ENCODE measurements around the gene BRINP3. TPM values are rescaled to one million over a fixed set of nuclear protein-coding genes. Genes with fewer than 3 reads are reported as not detected.

The BRINP3 gene
- polyA plus RNA-seq, 2 donors = 0.10 to 0.11 TPM

- Histone ChIP-seq H3K4me3 (ENCODE audit: low read depth in 1 of 2, low read length in 2 of 2) (no peak overlapping the region), H3K36me3 (ENCODE audit: control insufficient read depth in 2 of 2, insufficient read depth in 2 of 2, low read length in 1 of 2) (no peaks in the 10 kb centered on the region), H3K9me3 (ENCODE audit: control insufficient read depth in 2 of 2, insufficient read depth in 1 of 2, low read depth in 1 of 2, low read length in 1 of 2) (no peaks in the 10 kb centered on the region), H3K27ac (ENCODE audit: low read depth in 2 of 2, low read length in 1 of 2) (no peak overlapping the region), H3K27me3 (ENCODE audit: control insufficient read depth in 1 of 2, insufficient read depth in 2 of 2, low read length in 2 of 2) (no peaks in the 10 kb centered on the region), H3K4me1 (ENCODE audit: control insufficient read depth in 2 of 2, insufficient read depth in 2 of 2, low read length in 1 of 2) (peaks cover 0 to 2% of the 10 kb centered on the region in 2 donors)
- WGBS, 2 donors = 59 to 73% methylated on average over 6 of the region's 6 CpGs
Observed at GRCh38 chr1:190258003-190258402, 219.7 kb downstream of the BRINP3 start.

DNA sequence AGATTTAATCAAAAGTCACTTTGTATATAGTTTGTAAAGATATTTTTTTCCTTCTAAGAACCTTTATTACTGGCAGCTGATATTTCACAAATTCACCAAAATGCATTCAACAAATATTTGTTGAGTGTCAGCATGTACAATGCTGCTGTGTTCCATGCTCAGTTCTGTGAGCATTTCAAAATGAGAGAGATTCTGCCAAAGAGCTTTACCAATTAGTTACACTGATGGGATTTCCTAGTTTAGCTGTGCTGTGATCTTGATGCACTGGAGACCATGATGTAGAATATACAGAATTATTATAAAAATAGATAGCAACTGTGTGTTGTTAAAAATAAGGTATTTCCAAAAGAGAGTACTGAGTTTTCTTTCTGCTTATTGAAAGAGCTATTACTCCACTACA lies 225.6 kb downstream of the BRINP3 start:
- Histone ChIP-seq H3K9me3 (ENCODE audit: control insufficient read depth in 2 of 2, insufficient read depth in 1 of 2, low read depth in 1 of 2, low read length in 1 of 2) (no peaks in the 10 kb centered on the region), H3K4me1 (ENCODE audit: control insufficient read depth in 2 of 2, insufficient read depth in 2 of 2, low read length in 1 of 2) (no peaks in the 10 kb centered on the region), H3K4me3 (ENCODE audit: low read depth in 1 of 2, low read length in 2 of 2) (no peak overlapping the region), H3K36me3 (ENCODE audit: control insufficient read depth in 2 of 2, insufficient read depth in 2 of 2, low read length in 1 of 2) (no peaks in the 10 kb centered on the region), H3K27ac (ENCODE audit: low read depth in 2 of 2, low read length in 1 of 2) (no peak overlapping the region), H3K27me3 (ENCODE audit: control insufficient read depth in 1 of 2, insufficient read depth in 2 of 2, low read length in 2 of 2) (no peaks in the 10 kb centered on the region)

DNA sequence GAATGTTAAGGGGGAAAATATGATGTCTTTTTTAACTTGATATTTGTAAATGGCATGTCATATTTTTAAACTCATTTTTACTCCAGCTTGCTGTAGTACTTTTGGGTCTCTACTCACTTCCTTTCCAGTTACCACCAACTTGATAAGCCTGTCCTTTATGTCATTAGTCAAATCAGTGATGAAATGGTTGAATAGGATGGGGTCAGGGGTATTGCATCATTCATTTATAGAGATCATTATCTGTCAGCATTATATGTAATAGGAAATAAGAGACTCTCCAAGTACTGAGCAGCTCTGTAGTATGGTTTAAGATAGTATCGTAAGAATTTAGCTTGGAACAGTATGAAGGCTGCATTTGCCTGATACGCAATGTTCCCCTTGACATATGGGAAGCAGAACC lies 227.3 kb downstream of the BRINP3 start:
- Histone ChIP-seq H3K36me3 (ENCODE audit: control insufficient read depth in 2 of 2, insufficient read depth in 2 of 2, low read length in 1 of 2) (no peaks in the 10 kb centered on the region), H3K4me1 (ENCODE audit: control insufficient read depth in 2 of 2, insufficient read depth in 2 of 2, low read length in 1 of 2) (no peaks in the 10 kb centered on the region), H3K27ac (ENCODE audit: low read depth in 2 of 2, low read length in 1 of 2) (no peak overlapping the region), H3K4me3 (ENCODE audit: low read depth in 1 of 2, low read length in 2 of 2) (no peak overlapping the region), H3K27me3 (ENCODE audit: control insufficient read depth in 1 of 2, insufficient read depth in 2 of 2, low read length in 2 of 2) (no peaks in the 10 kb centered on the region), H3K9me3 (ENCODE audit: control insufficient read depth in 2 of 2, insufficient read depth in 1 of 2, low read depth in 1 of 2, low read length in 1 of 2) (no peaks in the 10 kb centered on the region)
- 95 to 97% methylated on average over 2 of the region's 2 CpGs for WGBS, 2 donors

- H3K27me3 ChIP-seq (ENCODE audit: control insufficient read depth in 1 of 2, insufficient read depth in 2 of 2, low read length in 2 of 2) = no peaks in the 10 kb centered on the region
- no peaks in the 10 kb centered on the region for H3K4me1 ChIP-seq (ENCODE audit: control insufficient read depth in 2 of 2, insufficient read depth in 2 of 2, low read length in 1 of 2)
- H3K4me3 ChIP-seq (ENCODE audit: low read depth in 1 of 2, low read length in 2 of 2) = no peak overlapping the region
- no peaks in the 10 kb centered on the region for H3K36me3 ChIP-seq (ENCODE audit: control insufficient read depth in 2 of 2, insufficient read depth in 2 of 2, low read length in 1 of 2)
- no peaks in the 10 kb centered on the region for H3K9me3 ChIP-seq (ENCODE audit: control insufficient read depth in 2 of 2, insufficient read depth in 1 of 2, low read depth in 1 of 2, low read length in 1 of 2)
- no peak overlapping the region for H3K27ac ChIP-seq (ENCODE audit: low read depth in 2 of 2, low read length in 1 of 2)
- WGBS, 2 donors = 31 to 39% methylated on average over 4 of the region's 4 CpGs
Observed at GRCh38 chr1:190244406-190244805, 233.3 kb downstream of the BRINP3 start.

GRCh38 chr1:190243056-190243455 lies 234.6 kb downstream of the BRINP3 start:
- Histone ChIP-seq H3K36me3 (ENCODE audit: control insufficient read depth in 2 of 2, insufficient read depth in 2 of 2, low read length in 1 of 2) (no peaks in the 10 kb centered on the region), H3K4me1 (ENCODE audit: control insufficient read depth in 2 of 2, insufficient read depth in 2 of 2, low read length in 1 of 2) (no peaks in the 10 kb centered on the region), H3K4me3 (ENCODE audit: low read depth in 1 of 2, low read length in 2 of 2) (no peak overlapping the region), H3K27me3 (ENCODE audit: control insufficient read depth in 1 of 2, insufficient read depth in 2 of 2, low read length in 2 of 2) (no peaks in the 10 kb centered on the region), H3K9me3 (ENCODE audit: control insufficient read depth in 2 of 2, insufficient read depth in 1 of 2, low read depth in 1 of 2, low read length in 1 of 2) (no peaks in the 10 kb centered on the region), H3K27ac (ENCODE audit: low read depth in 2 of 2, low read length in 1 of 2) (no peak overlapping the region)

DNA sequence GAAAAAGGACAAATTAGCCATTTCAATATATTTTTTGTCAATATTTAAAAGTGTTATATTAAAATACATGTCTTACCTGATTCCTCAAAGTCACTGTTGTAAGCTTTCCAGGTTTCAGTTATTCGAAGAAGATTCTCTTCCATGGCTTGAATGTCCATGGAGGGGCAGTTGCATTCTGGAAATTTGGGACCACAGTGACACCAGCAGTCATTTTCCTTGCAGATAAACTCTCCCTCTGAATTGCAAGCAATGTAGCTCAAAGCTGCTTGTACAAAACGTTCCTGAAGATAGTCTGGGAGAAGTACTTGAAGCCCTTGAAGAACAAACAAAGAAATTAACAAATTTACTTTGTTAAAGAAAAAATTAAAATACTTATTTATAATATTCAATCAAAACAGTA lies 251.7 kb downstream of the BRINP3 start:
- no peaks in the 10 kb centered on the region for H3K27me3 ChIP-seq (ENCODE audit: control insufficient read depth in 1 of 2, insufficient read depth in 2 of 2, low read length in 2 of 2)
- no peak overlapping the region for H3K27ac ChIP-seq (ENCODE audit: low read depth in 2 of 2, low read length in 1 of 2)
- H3K4me1 ChIP-seq (ENCODE audit: control insufficient read depth in 2 of 2, insufficient read depth in 2 of 2, low read length in 1 of 2) = no peaks in the 10 kb centered on the region
- no peaks in the 10 kb centered on the region for H3K36me3 ChIP-seq (ENCODE audit: control insufficient read depth in 2 of 2, insufficient read depth in 2 of 2, low read length in 1 of 2)
- no peak overlapping the region for H3K4me3 ChIP-seq (ENCODE audit: low read depth in 1 of 2, low read length in 2 of 2)
- 52 to 58% methylated on average over 2 of the region's 2 CpGs for WGBS, 2 donors
- H3K9me3 ChIP-seq (ENCODE audit: control insufficient read depth in 2 of 2, insufficient read depth in 1 of 2, low read depth in 1 of 2, low read length in 1 of 2) = no peaks in the 10 kb centered on the region

GRCh38 chr1:190212450-190212849 lies 265.2 kb downstream of the BRINP3 start:
- 78 to 80% methylated on average over 3 of the region's 3 CpGs for WGBS, 2 donors
- H3K4me3 ChIP-seq (ENCODE audit: low read depth in 1 of 2, low read length in 2 of 2) = no peak overlapping the region
- no peak overlapping the region for H3K27ac ChIP-seq (ENCODE audit: low read depth in 2 of 2, low read length in 1 of 2)
- H3K36me3 ChIP-seq (ENCODE audit: control insufficient read depth in 2 of 2, insufficient read depth in 2 of 2, low read length in 1 of 2) = no peaks in the 10 kb centered on the region
- H3K4me1 ChIP-seq (ENCODE audit: control insufficient read depth in 2 of 2, insufficient read depth in 2 of 2, low read length in 1 of 2) = no peaks in the 10 kb centered on the region
- no peaks in the 10 kb centered on the region for H3K9me3 ChIP-seq (ENCODE audit: control insufficient read depth in 2 of 2, insufficient read depth in 1 of 2, low read depth in 1 of 2, low read length in 1 of 2)
- H3K27me3 ChIP-seq (ENCODE audit: control insufficient read depth in 1 of 2, insufficient read depth in 2 of 2, low read length in 2 of 2) = no peaks in the 10 kb centered on the region

DNA sequence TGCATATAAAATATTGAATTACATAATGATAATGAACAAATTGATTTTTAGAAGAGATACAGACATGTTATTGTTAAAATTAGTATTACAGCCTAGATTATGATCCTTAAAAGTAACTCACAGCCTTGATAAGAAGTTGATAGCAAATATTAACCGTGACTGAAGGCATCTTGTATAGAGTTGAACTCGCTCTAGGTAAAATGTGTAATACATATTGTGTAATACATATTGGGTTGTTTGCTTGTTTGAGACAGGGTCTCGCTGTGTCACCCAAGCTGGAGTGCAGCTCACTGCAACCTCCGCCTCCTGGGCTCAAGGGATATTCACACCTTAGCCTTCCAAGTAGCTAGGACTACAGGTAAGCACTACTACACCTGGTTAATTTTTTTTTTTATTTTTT lies 269.9 kb downstream of the BRINP3 start:
- no peaks in the 10 kb centered on the region for H3K27me3 ChIP-seq (ENCODE audit: control insufficient read depth in 1 of 2, insufficient read depth in 2 of 2, low read length in 2 of 2)
- 84 to 89% methylated on average over 4 of the region's 4 CpGs for WGBS, 2 donors
- H3K4me3 ChIP-seq (ENCODE audit: low read depth in 1 of 2, low read length in 2 of 2) = no peak overlapping the region
- no peaks in the 10 kb centered on the region for H3K36me3 ChIP-seq (ENCODE audit: control insufficient read depth in 2 of 2, insufficient read depth in 2 of 2, low read length in 1 of 2)
- H3K27ac ChIP-seq (ENCODE audit: low read depth in 2 of 2, low read length in 1 of 2) = no peak overlapping the region
- H3K4me1 ChIP-seq (ENCODE audit: control insufficient read depth in 2 of 2, insufficient read depth in 2 of 2, low read length in 1 of 2) = no peaks in the 10 kb centered on the region
- no peaks in the 10 kb centered on the region for H3K9me3 ChIP-seq (ENCODE audit: control insufficient read depth in 2 of 2, insufficient read depth in 1 of 2, low read depth in 1 of 2, low read length in 1 of 2)

GRCh38 chr1:190205713-190206112 lies 272.0 kb downstream of the BRINP3 start:
- Histone ChIP-seq H3K4me1 (ENCODE audit: control insufficient read depth in 2 of 2, insufficient read depth in 2 of 2, low read length in 1 of 2) (no peaks in the 10 kb centered on the region), H3K4me3 (ENCODE audit: low read depth in 1 of 2, low read length in 2 of 2) (no peak overlapping the region), H3K36me3 (ENCODE audit: control insufficient read depth in 2 of 2, insufficient read depth in 2 of 2, low read length in 1 of 2) (no peaks in the 10 kb centered on the region), H3K27ac (ENCODE audit: low read depth in 2 of 2, low read length in 1 of 2) (no peak overlapping the region), H3K27me3 (ENCODE audit: control insufficient read depth in 1 of 2, insufficient read depth in 2 of 2, low read length in 2 of 2) (no peaks in the 10 kb centered on the region), H3K9me3 (ENCODE audit: control insufficient read depth in 2 of 2, insufficient read depth in 1 of 2, low read depth in 1 of 2, low read length in 1 of 2) (no peaks in the 10 kb centered on the region)
- WGBS, 2 donors = 38 to 49% methylated on average over 2 of the region's 2 CpGs

- Histone ChIP-seq H3K27ac (ENCODE audit: low read depth in 2 of 2, low read length in 1 of 2) (no peak overlapping the region), H3K4me3 (ENCODE audit: low read depth in 1 of 2, low read length in 2 of 2) (no peak overlapping the region), H3K9me3 (ENCODE audit: control insufficient read depth in 2 of 2, insufficient read depth in 1 of 2, low read depth in 1 of 2, low read length in 1 of 2) (no peaks in the 10 kb centered on the region), H3K27me3 (ENCODE audit: control insufficient read depth in 1 of 2, insufficient read depth in 2 of 2, low read length in 2 of 2) (no peaks in the 10 kb centered on the region), H3K4me1 (ENCODE audit: control insufficient read depth in 2 of 2, insufficient read depth in 2 of 2, low read length in 1 of 2) (no peaks in the 10 kb centered on the region), H3K36me3 (ENCODE audit: control insufficient read depth in 2 of 2, insufficient read depth in 2 of 2, low read length in 1 of 2) (no peaks in the 10 kb centered on the region)
Observed at GRCh38 chr1:190196020-190196419, 281.6 kb downstream of the BRINP3 start.

Data from esophagus (tissue), 2 donors.